ENCODE results near the gene CTAGE1.

The CTAGE1 gene

DNA sequence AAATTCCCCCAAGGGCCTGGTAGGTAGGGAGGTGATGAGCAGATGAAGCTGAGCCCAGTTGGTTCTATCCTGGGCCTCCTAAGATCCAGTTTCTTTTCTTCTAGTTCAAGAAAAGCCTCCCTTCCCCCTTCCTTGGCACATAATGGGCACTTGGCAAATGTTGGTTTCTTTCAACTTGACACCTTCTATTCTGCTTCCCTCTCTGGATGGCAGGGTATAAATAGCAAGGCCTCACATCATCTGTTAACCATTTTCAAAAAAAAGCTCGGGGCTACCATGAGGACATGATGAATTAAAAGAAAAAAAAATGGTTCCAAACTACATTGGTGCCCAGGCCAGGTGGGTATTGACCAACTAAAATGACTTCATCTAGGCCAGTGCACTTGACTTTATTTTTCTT, 29.9 kb downstream of the CTAGE1 start:
- no peak for DNase-seq (ENCODE audit: low spot score)
- ChIA-PET CTCF (no interaction called here), POLR2A (ENCODE audit: low non-redundant PET) (no interaction called here)
- TF ChIP-seq CTCF (conservative IDR thresholded peaks at IDR 0.05; ENCODE audit: low read depth) = no peak
- no peak overlapping the region for H3K27ac ChIP-seq

- H3K27ac ChIP-seq = no peak overlapping the region
- POLR2A ChIA-PET (ENCODE audit: low non-redundant PET) = no interaction called here
- TF ChIP-seq CTCF (conservative IDR thresholded peaks at IDR 0.05; ENCODE audit: low read depth) = no peak
Measured at GRCh38 chr18:22387364-22387763, 30.4 kb downstream of the CTAGE1 start.

GRCh38 chr18:22385718-22386117, 32.0 kb downstream of the CTAGE1 start:
- TF ChIP-seq CTCF (conservative IDR thresholded peaks at IDR 0.05; ENCODE audit: low read depth) = no peak
- DNase-seq (ENCODE audit: low spot score) = peak; percentile 87
- peak overlapping the region; percentile 67 for H3K27ac ChIP-seq
- CTCF ChIA-PET = interaction anchor here (0.6 to 0.7 kb wide), 3 partner anchors 29 to 293 kb away, joined by 3 to 5 read pairs (median 4); no protein-coding TSS in a partner anchor
- POLR2A ChIA-PET (ENCODE audit: low non-redundant PET) = no interaction called here

More at GRCh38 chr18:22387364-22387763, 30.4 kb downstream of the CTAGE1 start:
- CTCF ChIA-PET = no interaction called here
- DNase-seq (ENCODE audit: low spot score) = no peak

- H3K27ac ChIP-seq = no peak overlapping the region
- peak; percentile 29 for DNase-seq (ENCODE audit: low spot score)
- no peak; the same call in 1 of the 2 replicates for TF ChIP-seq CTCF (conservative IDR thresholded peaks at IDR 0.05; ENCODE audit: low read depth)
- POLR2A ChIA-PET (ENCODE audit: low non-redundant PET) = no interaction called here
- CTCF ChIA-PET = interaction anchor here (1.1 kb wide), 1 partner anchor 11 kb away, joined by 3 read pairs; no protein-coding TSS in a partner anchor
Measured at GRCh38 chr18:22378672-22379282, 38.9 kb downstream of the CTAGE1 start.

- ChIA-PET POLR2A (ENCODE audit: low non-redundant PET) (no interaction called here), CTCF (no interaction called here)
- no peak for TF ChIP-seq CTCF (conservative IDR thresholded peaks at IDR 0.05; ENCODE audit: low read depth)
- no peak overlapping the region for H3K27ac ChIP-seq
- no peak for DNase-seq (ENCODE audit: low spot score)
Measured at GRCh38 chr18:22377769-22378168, 39.9 kb downstream of the CTAGE1 start.

DNA sequence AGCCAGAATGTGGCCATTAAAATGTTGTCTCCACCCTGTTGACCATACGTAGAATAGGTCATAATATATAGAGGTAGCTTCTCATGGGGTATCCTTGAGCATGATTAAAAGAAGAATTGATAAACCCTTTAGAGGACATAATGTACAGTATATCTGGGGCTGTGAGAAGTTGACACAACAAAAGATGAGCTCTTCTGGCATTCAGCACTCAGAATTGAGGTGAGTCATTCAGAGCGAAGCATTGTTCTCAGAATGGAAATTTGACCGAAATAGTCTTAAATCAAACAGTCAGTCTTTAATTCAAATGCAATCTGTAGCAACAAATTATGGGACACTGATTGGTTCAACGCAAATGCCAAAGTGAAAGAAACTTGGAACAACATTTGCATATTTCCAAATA, 47.3 kb downstream of the CTAGE1 start:
- ChIA-PET POLR2A (ENCODE audit: low non-redundant PET) (no interaction called here), CTCF (no interaction called here)
- DNase-seq (ENCODE audit: low spot score) = no peak
- H3K27ac ChIP-seq = no peak overlapping the region
- TF ChIP-seq CTCF (conservative IDR thresholded peaks at IDR 0.05; ENCODE audit: low read depth) = no peak

All from RWPE1 (cell line).